GM12878 (cell line): ENCODE data around the gene LRRC15. TPM values are rescaled to one million over a fixed set of nuclear protein-coding genes. Genes with fewer than 3 reads are reported as not detected.

Experiments
- ATAC-seq: fragments of 200-7000 bp; cut with Tn5 transposase; 3 replicates; pipeline ENCODE4 v1.9.1; 2020; ENCODE audit warnings: mild to moderate bottlenecking, moderate library complexity
- BruUV-seq: library from RNA; stranded (reverse); fragments of 400-500 nt; replicated peaks from 2 replicates; lab custom pipeline; 2021; lab: Mats Ljungman, UMichigan
- CTCF ChIA-PET: fragments of 300-600 bp; sonication (Branson Sonifier 250); formaldehyde crosslinking; extraction: SDS; loops from one replicate; lab custom pipeline; 2021; ENCODE audit warnings: inconsistent platforms; lab: Yijun Ruan, JAX
- POLR2A ChIA-PET: fragments of 350-600 bp; formaldehyde crosslinking; extraction: SDS; loops from one replicate; lab custom pipeline; 2021; ENCODE audit warnings: inconsistent platforms; lab: Charles Lee
- RAD21 ChIA-PET: fragments of 300-600 bp; sonication (Branson Sonifier 250); formaldehyde crosslinking; loops from one replicate; lab custom pipeline; 2023; ENCODE audit warnings: antibody characterized with exemption; ENCODE audit not compliant: unreplicated experiment; lab: Charles Lee
- SMC1A ChIA-PET: fragments of 300-600 bp; sonication (Branson Sonifier 250); formaldehyde crosslinking; loops from one replicate; lab custom pipeline; 2023; ENCODE audit not compliant: unreplicated experiment, uncharacterized antibody; lab: Charles Lee
- DNase-seq: peaks from one replicate; pipeline ENCODE4 v3.0.0-alpha.2; 2011; ENCODE audit warnings: low read depth, low spot score
- FAIRE-seq: peaks from 3 replicates; lab custom pipeline; 2011; peaks lifted over from hg19 to GRCh38; lab: Jason Lieb, UNC
- H2AFZ ChIP-seq: 2 replicates; pipeline ENCODE4 v1.6.0; 2011; ENCODE audit warnings: low read depth, low read length, control low read depth; ENCODE audit not compliant: control insufficient read depth
- H3K27ac ChIP-seq: 2 replicates; pipeline ENCODE4 v1.5.1; 2011; ENCODE audit warnings: control low read depth; ENCODE audit not compliant: control insufficient read depth, insufficient read depth
- H3K27me3 ChIP-seq, 2 experiments: replicated peaks in 1 of 2; 2 replicates each; pipeline versions ENCODE4 v1.6.0 to v1.6.1; 2011; ENCODE audit warnings: low read length in 1 of 2; ENCODE audit not compliant: control insufficient read depth in 2 of 2, insufficient read depth in 2 of 2
- H3K36me3 ChIP-seq, 2 experiments: 2 replicates each; pipeline ENCODE4 v1.5.1; 2011; ENCODE audit warnings: low read length in 1 of 2; ENCODE audit not compliant: control insufficient read depth in 2 of 2, insufficient read depth in 2 of 2
- H3K4me1 ChIP-seq: 2 replicates; pipeline ENCODE4 v1.6.1; 2011; ENCODE audit warnings: mild to moderate bottlenecking, low read length, moderate library complexity, mixed read lengths; ENCODE audit not compliant: control insufficient read depth, insufficient read depth
- H3K4me2 ChIP-seq: 2 replicates; pipeline ENCODE4 v1.6.0; 2011; ENCODE audit warnings: control low read depth; ENCODE audit not compliant: control insufficient read depth, insufficient read depth
- H3K4me3 ChIP-seq: fragments of 200-600 bp; sonication (generic); 2 replicates; pipeline ENCODE4 v1.5.1; 2016
- H3K79me2 ChIP-seq: 2 replicates; pipeline ENCODE4 v1.6.0; 2011; ENCODE audit warnings: low read length; ENCODE audit not compliant: control insufficient read depth, insufficient read depth
- H3K9ac ChIP-seq: 2 replicates; pipeline ENCODE4 v1.8.0; 2011; ENCODE audit warnings: low read length, control low read depth, mixed read lengths; ENCODE audit not compliant: control insufficient read depth, insufficient read depth
- H3K9me3 ChIP-seq: replicated peaks from 3 replicates; pipeline ENCODE4 v1.5.1; 2011; ENCODE audit warnings: mild to moderate bottlenecking, low read length; ENCODE audit not compliant: control insufficient read depth, insufficient read depth
- H4K20me1 ChIP-seq: 2 replicates; pipeline ENCODE4 v1.6.0; 2011; ENCODE audit not compliant: control insufficient read depth, insufficient read depth
- CEBPZ ChIP-seq: fragments of 150-350 bp; IDR thresholded peaks from 2 replicates; pipeline ENCODE4 v1.6.1; 2016; ENCODE audit warnings: low read depth, low read length
- EZH2 ChIP-seq: IDR thresholded peaks from 2 replicates; pipeline ENCODE4 v1.6.1; 2012; ENCODE audit warnings: low read depth, mild to moderate bottlenecking, control low read depth, inconsistent platforms, low read length, borderline replicate concordance; ENCODE audit not compliant: control insufficient read depth
- FOXK2 ChIP-seq: fragments of 450-650 bp; IDR thresholded peaks from 2 replicates; pipeline ENCODE4 v1.6.1; 2017; ENCODE audit warnings: mild to moderate bottlenecking, moderate library complexity
- HCFC1 ChIP-seq: fragments of 150-350 bp; IDR thresholded peaks from 2 replicates; pipeline ENCODE4 v1.6.1; 2014; ENCODE audit warnings: low read length
- HDGF ChIP-seq: fragments of 450-650 bp; IDR thresholded peaks from 2 replicates; pipeline ENCODE4 v1.6.1; 2016; ENCODE audit warnings: antibody characterized with exemption
- NRF1 ChIP-seq: conservative IDR thresholded peaks from 2 replicates; pipeline ENCODE4 v1.6.1; 2011; ENCODE audit warnings: mild to moderate bottlenecking, low read depth, low read length, improper control_type of control experiment
- PAX5 ChIP-seq: IDR thresholded peaks from 2 replicates; pipeline ENCODE4 v1.6.1; 2011; ENCODE audit warnings: low read depth, low read length, borderline replicate concordance
- SMAD5 ChIP-seq: IDR thresholded peaks from 2 replicates; pipeline ENCODE4 v1.6.1; 2016; ENCODE audit warnings: antibody characterized with exemption, low read depth
- SP1 ChIP-seq: IDR thresholded peaks from one replicate; pipeline ENCODE4 v1.6.1; 2011; ENCODE audit warnings: low read depth, low read length
- ZBTB11 ChIP-seq: fragments of 450-650 bp; formaldehyde crosslinking; IDR thresholded peaks from 2 replicates; pipeline ENCODE4 v1.5.0; 2022; ENCODE audit warnings: mild to moderate bottlenecking, missing genetic modification characterization
- ZBTB40 ChIP-seq: fragments of 450-650 bp; IDR thresholded peaks from 2 replicates; pipeline ENCODE4 v1.6.1; 2016; ENCODE audit warnings: mild to moderate bottlenecking, moderate library complexity, borderline replicate concordance
- ZNF274 ChIP-seq: IDR thresholded peaks from one replicate; pipeline ENCODE4 v1.8.0; 2011; ENCODE audit not compliant: insufficient read length, insufficient read depth
- WGBS: methylation state at CpG from one replicate; pipeline ENCODE4 v1.1.6; 2016; ENCODE audit warnings: low lambda C conversion rate; ENCODE audit not compliant: insufficient replicate concordance, insufficient coverage; ENCODE audit errors: missing lambda C conversion rate; 5-methylcytosine and 5-hydroxymethylcytosine counted together
- in situ Hi-C: fragments of 300-500 bp; cut with MboI; formaldehyde crosslinking; loops from 9 replicates; pipeline ENCODE4 v1.14.3; 2018; ENCODE audit warnings: mixed read lengths
- intact Hi-C: fragments of 100-400 bp; cut with micrococcal nuclease; formaldehyde crosslinking; loops from one replicate; pipeline ENCODE4 v1.14.2; 2022; ENCODE audit not compliant: unreplicated experiment
- polyA plus RNA-seq, 11 experiments: library from polyadenylated mRNA; depleted of rRNA in 4 of 11; unstranded in 6 of 11; stranded (reverse) in 5 of 11; fragments of >200 nt; fragmentation: Nextera tagmentation in 4 of 11; fragmentation: Illumina TruSeq in 1 of 11; extraction: Ambion mirVana in 4 of 11; extraction: Trizol in 1 of 11; gene quantifications; 1 replicate in 1 of 11; 2 replicates in 10 of 11; pipeline versions ENCODE4 v1.2.1 to v1.2.3, GENCODE V29; 2011 to 2016; ENCODE audit warnings: inconsistent platforms in 2 of 11, missing spikeins in 2 of 11, low read depth in 1 of 11
- total RNA-seq, 4 experiments: library from RNA; depleted of rRNA in 3 of 4; stranded (reverse); fragments of >200 nt in 3 of 4; fragmentation: Illumina TruSeq in 1 of 4; extraction: Trizol in 1 of 4; gene quantifications; 2 replicates each; pipeline versions ENCODE4 v1.2.1 to v1.2.3, GENCODE V29; 2013 to 2021

LRRC15 gene
- total and polyA plus RNA-seq, 10 of the 15 experiments (the other 5 are each of a cell fraction or from before 2014, with no cell fraction given), result not detected

- no peak for TF ChIP-seq ZBTB40
- no peak for TF ChIP-seq NRF1
These were observed 13.9 kb upstream of the LRRC15 start (continued) for GRCh38 chr3:194383276-194383940.

GRCh38 chr3:194382892-194383223 lies 13.3 kb upstream of the LRRC15 start:
- Histone ChIP-seq H2AFZ (no peak overlapping the region), H3K9me3 (no peaks in the 10 kb centered on the region), H3K4me1 (no peaks in the 10 kb centered on the region), H3K36me3 (no peaks in the 10 kb centered on the region), H4K20me1 (no peaks in the 10 kb centered on the region), H3K27ac (no peak overlapping the region), H3K27me3 (no peaks in the 10 kb centered on the region; a peak in 2 of 4 replicates), H3K4me3 (no peak overlapping the region), H3K4me2 (no peak overlapping the region), H3K9ac (no peak overlapping the region), H3K79me2 (no peaks in the 10 kb centered on the region)
- DNase-seq (no peak), FAIRE-seq (no peak), ATAC-seq (no peak)
- CTCF ChIA-PET, result no interaction called here
- in situ Hi-C loops (no loop called here), intact Hi-C loops (no loop called here)
- RAD21 ChIA-PET, result no interaction called here
- BruUV-seq, result no TSS peak
- SMC1A ChIA-PET, result interaction anchor here (0.6 kb wide), 1 partner anchor 9 kb away, joined by 3 read pairs; no protein-coding TSS in a partner anchor
- POLR2A ChIA-PET, result no interaction called here
- whole genome bisulfite sequencing, result 52% methylated on average over 9 of the region's 9 CpGs
- TF ChIP-seq HCFC1, result no peak
- no peak for TF ChIP-seq FOXK2
- no peak for TF ChIP-seq ZBTB11 (CRISPR knock-in tag)
- no peak for TF ChIP-seq HDGF
- no peak for TF ChIP-seq PAX5
- no peak for TF ChIP-seq EZH2
- TF ChIP-seq SMAD5, result no peak
- TF ChIP-seq CEBPZ, result no peak
- TF ChIP-seq ZNF274, result no peak
- TF ChIP-seq SP1, result no peak
